ENCODE data around the gene NPL. TPM values are rescaled to one million over a fixed set of nuclear protein-coding genes. Genes with fewer than 3 reads are reported as not detected.

The NPL gene
- total RNA-seq, 4 donors from 2014 or later: 7.8 to 16.2 (median 12.6) TPM

GRCh38 chr1:182848736-182849135 is 59.2 kb downstream of the NPL start:
- WGBS, 2 donors: 97 to 98% methylated on average over 2 of the region's 2 CpGs
- Histone ChIP-seq H3K4me1 (peaks cover 0 to 37% (median 3%) of the 10 kb centered on the region in 3 donors), H3K27me3 (no peaks in the 10 kb centered on the region), H3K4me3 (no peak overlapping the region), H3K27ac (no peak overlapping the region), H3K36me3 (peaks cover 17 to 100% (median 32%) of the 10 kb centered on the region in 3 donors), H3K9me3 (no peaks in the 10 kb centered on the region)
- TF ChIP-seq CTCF (IDR thresholded peaks at IDR 0.05) (no peak), POLR2A (IDR thresholded peaks at IDR 0.05) (no peak)
- no peak for DNase-seq
- intact Hi-C loops (cut with DNase I): no loop called here

- 96 to 97% methylated on average over 4 of the region's 4 CpGs for WGBS, 2 donors
- H3K36me3 ChIP-seq: peaks cover 20 to 100% (median 46%) of the 10 kb centered on the region in 3 donors
- H3K4me3 ChIP-seq: no peak overlapping the region
- no peak for DNase-seq
- intact Hi-C loops (cut with DNase I): no loop called here
- peaks cover 0 to 22% (median 3%) of the 10 kb centered on the region in 3 donors for H3K4me1 ChIP-seq
- H3K27me3 ChIP-seq: no peaks in the 10 kb centered on the region
- TF ChIP-seq POLR2A (IDR thresholded peaks at IDR 0.05) (no peak), CTCF (IDR thresholded peaks at IDR 0.05) (no peak)
- H3K9me3 ChIP-seq: no peaks in the 10 kb centered on the region
- no peak overlapping the region for H3K27ac ChIP-seq
Measured at GRCh38 chr1:182850319-182850718, 60.7 kb downstream of the NPL start.

GRCh38 chr1:182851825-182852224 is 62.3 kb downstream of the NPL start:
- no peak for TF ChIP-seq POLR2A (IDR thresholded peaks at IDR 0.05)
- no peak for TF ChIP-seq CTCF (IDR thresholded peaks at IDR 0.05)
- H3K9me3 ChIP-seq: no peaks in the 10 kb centered on the region
- H3K27ac ChIP-seq: no peak overlapping the region
- peaks cover 0 to 17% (median 0%) of the 10 kb centered on the region in 3 donors for H3K4me1 ChIP-seq
- intact Hi-C loops (cut with DNase I): no loop called here
- 83 to 100% methylated on average over 1 of the region's 1 CpG for WGBS, 2 donors
- no peaks in the 10 kb centered on the region for H3K27me3 ChIP-seq
- no peak overlapping the region for H3K4me3 ChIP-seq
- H3K36me3 ChIP-seq: peaks cover 28 to 100% (median 50%) of the 10 kb centered on the region in 3 donors
- DNase-seq: no peak

- peaks cover 0 to 6% (median 0%) of the 10 kb centered on the region in 3 donors for H3K4me1 ChIP-seq
- H3K27me3 ChIP-seq: no peaks in the 10 kb centered on the region
- no peak for TF ChIP-seq CTCF (IDR thresholded peaks at IDR 0.05)
- no peak for TF ChIP-seq POLR2A (IDR thresholded peaks at IDR 0.05)
- WGBS, 2 donors: 59 to 64% methylated on average over 4 of the region's 4 CpGs
- DNase-seq: no peak
- intact Hi-C loops (cut with DNase I): no loop called here
- H3K36me3 ChIP-seq: peaks cover 46 to 100% (median 79%) of the 10 kb centered on the region in 3 donors
- H3K27ac ChIP-seq: no peak overlapping the region
- H3K4me3 ChIP-seq: no peak overlapping the region
- no peaks in the 10 kb centered on the region for H3K9me3 ChIP-seq
Measured at GRCh38 chr1:182855911-182856310, 66.3 kb downstream of the NPL start.

- 90 to 95% methylated on average over 3 of the region's 3 CpGs for WGBS, 2 donors
- Histone ChIP-seq H3K9me3 (no peaks in the 10 kb centered on the region), H3K4me3 (no peak overlapping the region), H3K27ac (no peak overlapping the region), H3K36me3 (peaks cover 54 to 100% (median 88%) of the 10 kb centered on the region in 3 donors), H3K4me1 (peaks cover 0 to 6% (median 0%) of the 10 kb centered on the region in 3 donors), H3K27me3 (no peaks in the 10 kb centered on the region)
- intact Hi-C loops (cut with DNase I): no loop called here
- no peak for DNase-seq
- no peak for TF ChIP-seq POLR2A (IDR thresholded peaks at IDR 0.05)
- TF ChIP-seq CTCF (IDR thresholded peaks at IDR 0.05): no peak
Measured at GRCh38 chr1:182857212-182857611, 67.6 kb downstream of the NPL start.

Measured in esophagus squamous epithelium (tissue), 5 donors.